Hepatocyte (in vitro differentiated cells): ENCODE results near the gene ARPIN. TPM values are rescaled to one million over a fixed set of nuclear protein-coding genes. Genes with fewer than 3 reads are reported as not detected.
A peak's percentile ranks its signal among the peaks of the same experiment; 100 is the strongest.

Source experiments
- DNase-seq: peaks from one replicate; pipeline ENCODE4 v3.0.0-alpha.2; 2016; ENCODE audit warnings: low spot score
- H2AFZ ChIP-seq: fragments of 200-600 bp; sonication (generic); 2 replicates; pipeline ENCODE4 v1.6.0; 2016; ENCODE audit warnings: antibody characterized with exemption, mild to moderate bottlenecking
- H3K27ac ChIP-seq: fragments of 200-600 bp; sonication (generic); 2 replicates; pipeline ENCODE4 v1.5.1; 2016; ENCODE audit warnings: mild to moderate bottlenecking
- H3K27me3 ChIP-seq: fragments of 200-600 bp; sonication (generic); 2 replicates; pipeline ENCODE4 v1.6.1; 2016
- H3K36me3 ChIP-seq: fragments of 200-600 bp; sonication (generic); replicated peaks from 2 replicates; pipeline ENCODE4 v1.5.1; 2016; ENCODE audit warnings: low read depth; ENCODE audit not compliant: insufficient read depth
- H3K4me1 ChIP-seq: fragments of 200-600 bp; sonication (generic); 2 replicates; pipeline ENCODE4 v1.5.1; 2016; ENCODE audit warnings: mild to moderate bottlenecking, moderate library complexity; ENCODE audit not compliant: insufficient read depth
- H3K4me2 ChIP-seq: fragments of 200-600 bp; sonication (generic); 2 replicates; pipeline ENCODE4 v1.6.0; 2016
- H3K4me3 ChIP-seq: fragments of 200-600 bp; sonication (generic); 2 replicates; pipeline ENCODE4 v1.5.1; 2016; ENCODE audit warnings: mild to moderate bottlenecking
- H3K79me2 ChIP-seq: fragments of 200-600 bp; sonication (generic); 2 replicates; pipeline ENCODE4 v1.6.0; 2017; ENCODE audit warnings: mild to moderate bottlenecking
- H3K9me2 ChIP-seq: fragments of 200-600 bp; sonication (generic); replicated peaks from 2 replicates; pipeline ENCODE4 v1.6.0; 2017; ENCODE audit warnings: mild to moderate bottlenecking; ENCODE audit not compliant: insufficient read depth
- H3K9me3 ChIP-seq: fragments of 200-600 bp; sonication (generic); 2 replicates; pipeline ENCODE4 v1.5.1; 2016; ENCODE audit warnings: low read depth, mild to moderate bottlenecking
- H4K20me1 ChIP-seq: fragments of 200-600 bp; sonication (generic); 2 replicates; pipeline ENCODE4 v1.6.0; 2016; ENCODE audit warnings: mild to moderate bottlenecking; ENCODE audit not compliant: insufficient read depth, poor library complexity, severe bottlenecking
- CTCF ChIP-seq: fragments of 200-600 bp; sonication (generic); IDR thresholded peaks from 2 replicates; pipeline ENCODE4 v1.5.1; 2016; ENCODE audit warnings: antibody characterized with exemption, mild to moderate bottlenecking; ENCODE audit not compliant: poor library complexity
- EZH2 ChIP-seq: fragments of 200-600 bp; sonication (generic); IDR thresholded peaks from 2 replicates; pipeline ENCODE4 v1.6.1; 2016; ENCODE audit warnings: antibody characterized with exemption, mild to moderate bottlenecking, borderline replicate concordance
- EZH2phosphoT487 ChIP-seq: fragments of 200-600 bp; sonication (generic); IDR thresholded peaks from one replicate; pipeline ENCODE4 v1.6.1; 2018; ENCODE audit warnings: antibody characterized with exemption, mild to moderate bottlenecking, low read depth, moderate library complexity; ENCODE audit not compliant: unreplicated experiment, severe bottlenecking
- WGBS: methylation state at CpG from one replicate; pipeline ENCODE4 v1.1.6; 2016; ENCODE audit warnings: low lambda C conversion rate; ENCODE audit errors: missing lambda C conversion rate; 5-methylcytosine and 5-hydroxymethylcytosine counted together
- polyA plus RNA-seq: library from polyadenylated mRNA; unstranded; fragments of >200 nt; fragmentation: Nextera tagmentation; extraction: Ambion mirVana; gene quantifications from 2 replicates; pipeline ENCODE4 v1.2.1, GENCODE V29; 2016
- total RNA-seq: library from RNA; depleted of rRNA; stranded (reverse); fragments of >200 nt; gene quantifications from 2 replicates; pipeline ENCODE4 v1.2.3, GENCODE V29; 2014

ARPIN gene
- total and polyA plus RNA-seq, 2 experiments from 2014 or later = 3.8 to 6.8 TPM

- DNase-seq = peak; percentile 51
- Histone ChIP-seq H3K27me3 (no peaks in the 10 kb centered on the region), H3K4me2 (peak overlapping the region; percentile 97), H3K9me2 (no peaks in the 10 kb centered on the region), H3K36me3 (no peaks in the 10 kb centered on the region), H4K20me1 (no peaks in the 10 kb centered on the region), H3K4me1 (peaks cover 8% of the 10 kb centered on the region), H3K4me3 (peak overlapping the region; percentile 96), H3K27ac (peak overlapping the region; percentile 86), H3K9me3 (no peaks in the 10 kb centered on the region), H2AFZ (peak overlapping the region; percentile 96), H3K79me2 (no peaks in the 10 kb centered on the region)
- WGBS = 5% methylated on average over 24 of the region's 36 CpGs
- no peak for TF ChIP-seq EZH2phosphoT487
- no peak for TF ChIP-seq CTCF
- no peak for TF ChIP-seq EZH2
These were observed 543 bp downstream of the ARPIN start for GRCh38 chr15:89912145-89912673.

- Histone ChIP-seq H3K4me3 (no peak overlapping the region), H3K4me2 (peak overlapping the region; percentile 97), H3K27ac (peak overlapping the region; percentile 22), H4K20me1 (no peaks in the 10 kb centered on the region), H3K27me3 (no peaks in the 10 kb centered on the region), H3K9me2 (no peaks in the 10 kb centered on the region), H3K36me3 (no peaks in the 10 kb centered on the region), H3K9me3 (no peaks in the 10 kb centered on the region), H2AFZ (no peak overlapping the region), H3K4me1 (peaks cover 8% of the 10 kb centered on the region), H3K79me2 (no peaks in the 10 kb centered on the region)
- 85% methylated on average over 6 of the region's 6 CpGs for WGBS
- no peak for TF ChIP-seq CTCF
- TF ChIP-seq EZH2phosphoT487 = no peak
- TF ChIP-seq EZH2 = no peak
- DNase-seq = no peak
These were observed 1.7 kb downstream of the ARPIN start for GRCh38 chr15:89910891-89911626.

- H3K27me3 ChIP-seq = no peaks in the 10 kb centered on the region
- no peak overlapping the region for H3K4me3 ChIP-seq
- H3K9me2 ChIP-seq = no peaks in the 10 kb centered on the region
- H3K36me3 ChIP-seq = no peaks in the 10 kb centered on the region
- no peaks in the 10 kb centered on the region for H3K79me2 ChIP-seq
- WGBS = no CpG with 5 or more reads among the region's 2 CpGs
- H3K4me2 ChIP-seq = no peak overlapping the region
- peaks cover 8% of the 10 kb centered on the region for H3K4me1 ChIP-seq
- no peak for DNase-seq
- TF ChIP-seq EZH2 (no peak), CTCF (no peak), EZH2phosphoT487 (no peak)
- no peak overlapping the region for H2AFZ ChIP-seq
- H3K9me3 ChIP-seq = no peaks in the 10 kb centered on the region
- H3K27ac ChIP-seq = no peak overlapping the region
- no peaks in the 10 kb centered on the region for H4K20me1 ChIP-seq
These were observed 3.1 kb downstream of the ARPIN start for GRCh38 chr15:89909611-89910010.
